Panc1 (cell line): Measurements from ENCODE around the gene MAPT.

Experiments
- CTCF ChIP-seq: fragments of 450-650 bp; IDR thresholded peaks from 2 replicates; pipeline ENCODE4 v1.5.1; 2017; ENCODE audit warnings: mild to moderate bottlenecking
- POLR2AphosphoS5 ChIP-seq: IDR thresholded peaks from 2 replicates; pipeline ENCODE4 v1.6.1; 2012; ENCODE audit warnings: mild to moderate bottlenecking, low read depth, low read length, moderate library complexity
- REST ChIP-seq, 2 experiments: IDR thresholded peaks; 2 replicates each; pipeline ENCODE4 v1.6.1; 2011 to 2012; ENCODE audit warnings: low read depth in 2 of 2, control low read depth in 1 of 2, low read length in 1 of 2, mild to moderate bottlenecking in 1 of 2, moderate library complexity in 1 of 2; ENCODE audit not compliant: insufficient read depth in 1 of 2
- SIN3A ChIP-seq: IDR thresholded peaks from 2 replicates; pipeline ENCODE4 v1.6.1; 2012; ENCODE audit warnings: low read depth, mild to moderate bottlenecking, low read length, moderate library complexity, borderline replicate concordance; ENCODE audit not compliant: insufficient read depth
- TCF7L2 ChIP-seq: IDR thresholded peaks from 2 replicates; pipeline ENCODE4 v1.6.1; 2011; ENCODE audit warnings: mild to moderate bottlenecking, low read depth, low read length, inconsistent platforms

GRCh38 chr17:46046957-46047356 lies 152.6 kb downstream of the MAPT start:
- TF ChIP-seq CTCF (no peak), POLR2AphosphoS5 (no peak), REST (IDR thresholded peaks at IDR 0.05; ENCODE audit: insufficient read depth in 1 of 2, low read depth in 2 of 2, low read length in 1 of 2) (no peak), TCF7L2 (no peak), SIN3A (no peak)
